ENCODE data around the gene HOXB7. TPM values are rescaled to one million over a fixed set of nuclear protein-coding genes. Genes with fewer than 3 reads are reported as not detected.

Gene HOXB7
- total RNA-seq, 4 donors from 2014 or later = 0.38 to 0.64 TPM; not detected in 2

DNA sequence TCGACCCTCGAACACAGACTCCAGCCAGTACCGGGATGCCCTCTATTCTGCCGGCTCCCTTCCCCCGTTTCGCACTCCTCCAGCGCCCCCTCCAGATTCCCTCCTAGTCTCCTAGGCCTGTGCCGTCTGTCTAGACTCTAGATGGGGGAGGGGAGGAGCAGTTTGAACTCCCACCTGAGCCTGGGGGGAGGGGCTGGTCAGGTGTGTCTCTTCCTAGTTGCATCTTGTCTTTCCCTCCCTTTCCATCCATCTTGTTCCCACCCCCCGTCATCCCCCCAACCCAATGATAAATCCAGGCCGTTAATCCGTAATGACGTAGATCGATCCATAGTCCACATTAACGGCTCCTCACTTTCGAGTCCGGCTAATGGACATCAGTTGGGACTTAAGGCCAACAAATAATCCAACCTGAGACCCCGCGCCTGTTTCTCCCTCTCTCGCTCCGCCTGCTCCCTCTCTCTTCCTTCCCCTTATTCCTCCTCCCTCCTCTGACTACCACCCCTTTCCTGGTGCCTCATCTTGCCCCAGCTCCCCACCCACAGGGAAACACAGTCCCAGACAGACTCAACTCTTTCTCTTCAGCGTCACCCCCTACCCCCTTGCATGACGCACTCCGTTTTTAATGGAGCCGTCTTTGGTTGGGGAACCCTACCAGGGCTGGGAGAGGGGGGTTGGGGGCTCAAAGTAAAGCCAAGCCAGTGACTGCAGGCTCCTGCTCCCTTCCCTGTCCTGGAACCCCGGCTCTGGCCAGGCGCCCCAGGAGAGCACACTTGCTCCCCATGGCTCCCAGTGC is 13.9 kb downstream of the HOXB7 start:
- DNase-seq = no peak
- TF ChIP-seq, protein P1, sequence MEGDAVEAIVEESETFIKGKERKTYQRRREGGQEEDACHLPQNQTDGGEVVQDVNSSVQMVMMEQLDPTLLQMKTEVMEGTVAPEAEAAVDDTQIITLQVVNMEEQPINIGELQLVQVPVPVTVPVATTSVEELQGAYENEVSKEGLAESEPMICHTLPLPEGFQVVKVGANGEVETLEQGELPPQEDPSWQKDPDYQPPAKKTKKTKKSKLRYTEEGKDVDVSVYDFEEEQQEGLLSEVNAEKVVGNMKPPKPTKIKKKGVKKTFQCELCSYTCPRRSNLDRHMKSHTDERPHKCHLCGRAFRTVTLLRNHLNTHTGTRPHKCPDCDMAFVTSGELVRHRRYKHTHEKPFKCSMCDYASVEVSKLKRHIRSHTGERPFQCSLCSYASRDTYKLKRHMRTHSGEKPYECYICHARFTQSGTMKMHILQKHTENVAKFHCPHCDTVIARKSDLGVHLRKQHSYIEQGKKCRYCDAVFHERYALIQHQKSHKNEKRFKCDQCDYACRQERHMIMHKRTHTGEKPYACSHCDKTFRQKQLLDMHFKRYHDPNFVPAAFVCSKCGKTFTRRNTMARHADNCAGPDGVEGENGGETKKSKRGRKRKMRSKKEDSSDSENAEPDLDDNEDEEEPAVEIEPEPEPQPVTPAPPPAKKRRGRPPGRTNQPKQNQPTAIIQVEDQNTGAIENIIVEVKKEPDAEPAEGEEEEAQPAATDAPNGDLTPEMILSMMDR (IDR thresholded peaks at IDR 0.05) = no peak
- no peak for TF ChIP-seq POLR2A (IDR thresholded peaks at IDR 0.05)
- H3K27me3 ChIP-seq = peaks cover 4 to 100% (median 64%) of the 10 kb centered on the region in 4 donors
- WGBS, 2 donors = 9 to 16% methylated on average over 19 to 21 of the region's 26 CpGs
- no peaks in the 10 kb centered on the region for H3K9me3 ChIP-seq
- intact Hi-C loops (cut with DNase I) = loop anchor here (5.0 kb wide), 1 partner anchor 250 kb away; no protein-coding TSS in a partner anchor
- peak overlapping the region; percentile 28 to 72 (median 42) for H3K4me3 ChIP-seq
- H3K4me1 ChIP-seq = peaks cover 19 to 60% (median 43%) of the 10 kb centered on the region in 3 donors
- H3K36me3 ChIP-seq = no peaks in the 10 kb centered on the region
- H3K27ac ChIP-seq = peak overlapping the region in 1 of 4 donors; percentile 18

GRCh38 chr17:48596000-48596734 is 14.7 kb downstream of the HOXB7 start:
- intact Hi-C loops (cut with DNase I) = loop anchor here (5.0 kb wide), 1 partner anchor 249 kb away; no protein-coding TSS in a partner anchor
- Histone ChIP-seq H3K27me3 (peaks cover 0 to 100% (median 60%) of the 10 kb centered on the region in 4 donors), H3K27ac (no peak overlapping the region), H3K9me3 (no peaks in the 10 kb centered on the region), H3K4me1 (peaks cover 19 to 57% (median 45%) of the 10 kb centered on the region in 3 donors), H3K4me3 (peak overlapping the region in 2 of 4 donors; percentile 8 to 72), H3K36me3 (no peaks in the 10 kb centered on the region)
- WGBS, 2 donors = 25 to 39% methylated on average over 25 to 39 of the region's 54 CpGs
- no peak for DNase-seq
- no peak for TF ChIP-seq POLR2A (IDR thresholded peaks at IDR 0.05)
- TF ChIP-seq, protein P1 (IDR thresholded peaks at IDR 0.05) = no peak

- no peak overlapping the region for H3K27ac ChIP-seq
- WGBS, 2 donors = 62 to 81% methylated on average over 12 to 23 of the region's 25 CpGs
- no peaks in the 10 kb centered on the region for H3K36me3 ChIP-seq
- intact Hi-C loops (cut with DNase I) = loop anchor here (5.0 kb wide), 1 partner anchor 248 kb away; no protein-coding TSS in a partner anchor
- no peak for DNase-seq
- H3K9me3 ChIP-seq = no peaks in the 10 kb centered on the region
- no peak overlapping the region for H3K4me3 ChIP-seq
- peaks cover 0 to 100% (median 58%) of the 10 kb centered on the region in 4 donors for H3K27me3 ChIP-seq
- H3K4me1 ChIP-seq = peaks cover 19 to 57% (median 45%) of the 10 kb centered on the region in 3 donors
- no peak for TF ChIP-seq POLR2A (IDR thresholded peaks at IDR 0.05)
- TF ChIP-seq, protein P1 (IDR thresholded peaks at IDR 0.05) = no peak
Measured at GRCh38 chr17:48595278-48595999, 15.4 kb downstream of the HOXB7 start.

DNA sequence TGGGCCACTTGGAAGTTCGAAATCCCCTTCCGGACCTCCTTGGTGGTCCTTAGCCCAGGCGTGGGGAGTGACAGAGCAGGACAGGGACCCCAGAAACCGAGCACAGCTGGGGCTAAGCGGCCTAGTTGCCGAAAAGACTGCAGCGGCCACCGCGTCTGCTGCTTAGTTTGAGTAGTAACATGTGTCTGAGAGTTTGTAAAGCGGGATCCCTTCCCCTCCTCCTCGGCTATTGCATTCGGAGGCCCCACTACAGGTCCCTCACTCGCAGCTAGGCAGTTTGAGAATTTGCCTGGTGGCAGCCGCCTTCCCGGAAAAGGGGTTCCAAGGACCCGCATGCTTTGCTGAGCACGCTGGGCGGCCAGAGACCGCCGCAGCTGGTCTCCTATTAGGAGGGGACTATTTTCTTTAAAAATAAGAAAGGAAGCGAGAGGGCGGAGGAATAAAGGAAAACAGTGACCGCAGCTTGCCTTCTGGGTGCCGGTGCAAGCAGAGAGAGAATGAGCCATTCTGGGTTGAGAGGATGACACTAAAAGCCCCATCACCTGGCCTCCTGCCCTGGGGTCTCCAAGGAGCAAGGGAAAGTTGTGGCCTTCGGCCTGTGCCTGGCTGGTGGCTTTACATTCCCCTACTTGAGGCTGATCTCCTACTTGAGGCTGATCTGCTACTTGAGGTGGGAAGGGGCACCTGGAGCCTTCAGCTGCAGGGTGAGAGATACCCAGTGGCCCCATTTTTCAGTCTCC is 16.1 kb downstream of the HOXB7 start:
- peaks cover 0 to 100% (median 52%) of the 10 kb centered on the region in 4 donors for H3K27me3 ChIP-seq
- no peak overlapping the region for H3K4me3 ChIP-seq
- H3K9me3 ChIP-seq = no peaks in the 10 kb centered on the region
- H3K36me3 ChIP-seq = no peaks in the 10 kb centered on the region
- TF ChIP-seq, protein P1 (IDR thresholded peaks at IDR 0.05) = no peak
- no peak for TF ChIP-seq POLR2A (IDR thresholded peaks at IDR 0.05)
- DNase-seq = no peak
- WGBS, 2 donors = 59 to 90% methylated on average over 10 to 12 of the region's 25 CpGs
- peaks cover 19 to 57% (median 45%) of the 10 kb centered on the region in 3 donors for H3K4me1 ChIP-seq
- intact Hi-C loops (cut with DNase I) = loop anchor here (5.0 kb wide), 2 partner anchors 247 to 257 kb away; no protein-coding TSS in a partner anchor
- no peak overlapping the region for H3K27ac ChIP-seq
